HEK293 (cell line): ENCODE measurements around the gene TMA16.
A peak's percentile ranks its signal among the peaks of the same experiment; 100 is the strongest.

Experiments used
- CTCF ChIA-PET: fragments of 350-600 bp; formaldehyde crosslinking; extraction: SDS; loops from one replicate; lab custom pipeline; 2021; ENCODE audit warnings: antibody characterized with exemption; lab: Yijun Ruan, JAX
- POLR2A ChIA-PET: fragments of 300-600 bp; formaldehyde crosslinking; extraction: SDS; loops from one replicate; lab custom pipeline; 2020; ENCODE audit warnings: antibody characterized with exemption, inconsistent platforms; lab: Yijun Ruan, JAX
- H3K27ac ChIP-seq: fragments of 200-500 bp; sonication (Bioruptor generic); 2 replicates; pipeline ENCODE4 v1.5.1; 2014; ENCODE audit warnings: low read depth, low read length, control low read depth, inconsistent platforms; ENCODE audit errors: extremely low read depth
- H3K36me3 ChIP-seq, 2 experiments: fragments of 200-500 bp in 1 of 2; sonication (Bioruptor generic) in 1 of 2; 1 replicate in 1 of 2; 2 replicates in 1 of 2; pipeline ENCODE4 v1.5.1; 2014 to 2017; ENCODE audit warnings: inconsistent platforms in 2 of 2, low read length in 2 of 2; ENCODE audit not compliant: control insufficient read depth in 2 of 2, insufficient read depth in 1 of 2
- H3K4me1 ChIP-seq: fragments of 200-500 bp; sonication (Bioruptor generic); 2 replicates; pipeline ENCODE4 v1.5.1; 2014; ENCODE audit warnings: mild to moderate bottlenecking, low read length, inconsistent platforms; ENCODE audit not compliant: control insufficient read depth, insufficient read depth
- H3K4me3 ChIP-seq: 2 replicates; pipeline ENCODE4 v1.5.1; 2011; ENCODE audit warnings: low read depth, mild to moderate bottlenecking, control low read depth, low read length, moderate library complexity
- H3K9me3 ChIP-seq: fragments of 200-500 bp; sonication (Bioruptor generic); 2 replicates; pipeline ENCODE4 v1.5.1; 2014; ENCODE audit warnings: low read depth, low read length, inconsistent platforms; ENCODE audit not compliant: control insufficient read depth, insufficient read depth
- GFI1B ChIP-seq: fragments of 450-650 bp; formaldehyde crosslinking; IDR thresholded peaks from 2 replicates; pipeline ENCODE4 v1.5.1; 2016; ENCODE audit warnings: missing biosample characterization, missing genetic modification characterization
- MZF1 ChIP-seq: fragments of 450-650 bp; formaldehyde crosslinking; IDR thresholded peaks from 2 replicates; pipeline ENCODE4 v1.5.1; 2017; ENCODE audit warnings: missing biosample characterization, missing genetic modification characterization, borderline replicate concordance
- SALL2 ChIP-seq: fragments of 450-650 bp; formaldehyde crosslinking; IDR thresholded peaks from 2 replicates; pipeline ENCODE4 v1.5.0; 2017; ENCODE audit warnings: missing biosample characterization, mild to moderate bottlenecking, missing genetic modification characterization, borderline replicate concordance
- ZIC2 ChIP-seq: fragments of 450-650 bp; formaldehyde crosslinking; IDR thresholded peaks from 2 replicates; pipeline ENCODE4 v1.5.1; 2016; ENCODE audit warnings: missing biosample characterization, missing genetic modification characterization
- ZNF10 ChIP-seq: fragments of 450-650 bp; formaldehyde crosslinking; IDR thresholded peaks from 2 replicates; pipeline ENCODE4 v1.5.1; 2017; ENCODE audit warnings: missing biosample characterization, missing genetic modification characterization
- ZNF23 ChIP-seq: fragments of 450-650 bp; formaldehyde crosslinking; IDR thresholded peaks from 2 replicates; pipeline ENCODE4 v1.5.1; 2016; ENCODE audit warnings: missing biosample characterization, missing genetic modification characterization, borderline replicate concordance
- ZNF311 ChIP-seq: fragments of 450-650 bp; formaldehyde crosslinking; IDR thresholded peaks from 2 replicates; pipeline ENCODE4 v1.5.1; 2017; ENCODE audit warnings: missing biosample characterization, missing genetic modification characterization, borderline replicate concordance
- ZNF37A ChIP-seq: fragments of 450-650 bp; IDR thresholded peaks from 2 replicates; pipeline ENCODE4 v1.5.1; 2018; ENCODE audit warnings: missing biosample characterization, missing genetic modification characterization
- ZNF473 ChIP-seq: fragments of 450-650 bp; formaldehyde crosslinking; IDR thresholded peaks from 2 replicates; pipeline ENCODE4 v1.5.1; 2017; ENCODE audit warnings: missing biosample characterization, missing genetic modification characterization
- ZNF610 ChIP-seq: fragments of 450-650 bp; formaldehyde crosslinking; IDR thresholded peaks from 2 replicates; pipeline ENCODE4 v1.5.1; 2016; ENCODE audit warnings: missing biosample characterization, missing genetic modification characterization, borderline replicate concordance
- ZNF654 ChIP-seq: fragments of 450-650 bp; formaldehyde crosslinking; IDR thresholded peaks from 2 replicates; pipeline ENCODE4 v1.5.1; 2016; ENCODE audit warnings: low read depth, missing biosample characterization, missing genetic modification characterization
- ZNF658 ChIP-seq: fragments of 450-650 bp; formaldehyde crosslinking; IDR thresholded peaks from 2 replicates; pipeline ENCODE4; 2016; ENCODE audit warnings: missing biosample characterization, missing genetic modification characterization
- ZNF768 ChIP-seq: fragments of 450-650 bp; formaldehyde crosslinking; IDR thresholded peaks from 2 replicates; pipeline ENCODE4 v1.5.1; 2018; ENCODE audit warnings: missing biosample characterization, mild to moderate bottlenecking, missing genetic modification characterization
- ZNF785 ChIP-seq: fragments of 450-650 bp; formaldehyde crosslinking; IDR thresholded peaks from 2 replicates; pipeline ENCODE4 v1.5.1; 2016; ENCODE audit warnings: missing biosample characterization, missing genetic modification characterization
- TF ChIP-seq, protein P1 (sequence below): fragments of 450-650 bp; formaldehyde crosslinking; IDR thresholded peaks from 2 replicates; pipeline ENCODE4 v1.5.1; 2017; ENCODE audit warnings: missing biosample characterization, missing genetic modification characterization
- TF ChIP-seq, protein P2 (sequence below): fragments of 450-650 bp; formaldehyde crosslinking; IDR thresholded peaks from 2 replicates; pipeline ENCODE4 v1.5.1; 2016; ENCODE audit warnings: missing biosample characterization, missing genetic modification characterization
- TF ChIP-seq, protein P3 (sequence below): fragments of 450-650 bp; formaldehyde crosslinking; IDR thresholded peaks from 2 replicates; pipeline ENCODE4 v1.5.1; 2016; ENCODE audit warnings: missing biosample characterization, missing genetic modification characterization, low read depth
- TF ChIP-seq, protein P4 (sequence below): fragments of 450-650 bp; formaldehyde crosslinking; IDR thresholded peaks from 2 replicates; pipeline ENCODE4 v1.5.0; 2017; ENCODE audit warnings: missing biosample characterization, missing genetic modification characterization, borderline replicate concordance

The TMA16 gene

DNA sequence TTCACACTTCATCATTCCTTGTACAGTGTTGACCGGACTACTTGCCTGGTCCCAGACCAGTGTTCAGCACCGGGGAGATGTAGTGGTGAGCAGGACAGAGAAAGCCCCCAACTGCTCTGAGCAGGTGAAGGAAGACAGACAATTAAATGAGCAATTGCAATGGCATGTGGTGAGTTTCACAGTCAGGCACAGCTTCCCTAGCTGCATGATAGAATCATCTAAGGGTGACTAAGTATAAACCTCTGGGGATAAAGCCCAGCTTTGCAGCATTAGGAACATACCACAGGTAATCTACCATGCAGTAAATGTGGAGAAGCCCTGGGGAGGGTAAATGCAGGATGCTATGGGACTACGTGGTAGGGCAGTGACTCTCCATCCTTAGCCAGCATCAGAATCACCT, 47.8 kb downstream of the TMA16 start:
- CTCF ChIA-PET = interaction anchor here (1.2 kb wide), 1 partner anchor 13 kb away, joined by 5 read pairs; no protein-coding TSS in a partner anchor
- POLR2A ChIA-PET = no interaction called here
- H3K4me3 ChIP-seq = no peak overlapping the region
- H3K4me1 ChIP-seq = no peaks in the 10 kb centered on the region
- no peaks in the 10 kb centered on the region for H3K9me3 ChIP-seq
- no peak overlapping the region for H3K27ac ChIP-seq
- H3K36me3 ChIP-seq = no peaks in the 10 kb centered on the region
- TF ChIP-seq ZNF610 (no peak), ZNF37A (no peak), ZNF10 (tag by site-specific recombination) (peak; percentile 52; the same call in 1 of the 2 replicates), GFI1B (no peak), ZIC2 (no peak), ZNF658 (tag by site-specific recombination) (no peak), SALL2 (tag by site-specific recombination) (no peak)
- TF ChIP-seq, protein P1, sequence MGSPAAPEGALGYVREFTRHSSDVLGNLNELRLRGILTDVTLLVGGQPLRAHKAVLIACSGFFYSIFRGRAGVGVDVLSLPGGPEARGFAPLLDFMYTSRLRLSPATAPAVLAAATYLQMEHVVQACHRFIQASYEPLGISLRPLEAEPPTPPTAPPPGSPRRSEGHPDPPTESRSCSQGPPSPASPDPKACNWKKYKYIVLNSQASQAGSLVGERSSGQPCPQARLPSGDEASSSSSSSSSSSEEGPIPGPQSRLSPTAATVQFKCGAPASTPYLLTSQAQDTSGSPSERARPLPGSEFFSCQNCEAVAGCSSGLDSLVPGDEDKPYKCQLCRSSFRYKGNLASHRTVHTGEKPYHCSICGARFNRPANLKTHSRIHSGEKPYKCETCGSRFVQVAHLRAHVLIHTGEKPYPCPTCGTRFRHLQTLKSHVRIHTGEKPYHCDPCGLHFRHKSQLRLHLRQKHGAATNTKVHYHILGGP (tag by site-specific recombination) = no peak
- TF ChIP-seq, all 188 proteins: peak for 1

DNA sequence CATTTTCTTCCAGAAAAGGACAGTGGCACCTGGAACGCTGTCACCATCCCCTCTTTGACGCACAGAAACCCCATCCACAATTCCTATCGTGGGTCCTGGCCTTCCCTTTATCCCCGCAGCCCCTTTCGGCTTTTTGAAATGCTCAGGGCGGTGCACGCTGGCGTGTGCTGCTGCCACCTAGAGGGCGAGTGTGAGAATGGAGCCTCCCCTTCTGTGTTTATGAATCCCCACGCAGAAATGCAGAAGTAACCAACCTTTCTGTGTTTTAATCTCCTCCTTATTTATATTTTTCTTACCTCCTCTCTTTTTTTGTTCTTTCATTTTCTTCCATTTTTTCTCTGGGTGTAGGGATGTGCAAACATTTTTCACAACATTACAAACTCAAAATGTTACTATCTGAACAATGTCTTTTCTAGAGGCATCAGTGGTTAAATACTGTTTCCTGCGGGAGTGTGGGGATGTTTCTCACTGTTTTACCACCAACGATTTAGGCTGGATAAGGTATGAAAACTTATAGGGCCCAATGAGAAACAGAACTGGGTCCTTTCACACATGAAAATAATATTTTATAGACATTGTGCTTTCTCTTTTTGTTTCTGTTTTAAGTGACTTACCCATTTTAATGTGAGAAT, 50.0 kb downstream of the TMA16 start:
- H3K4me3 ChIP-seq = no peak overlapping the region
- no peaks in the 10 kb centered on the region for H3K36me3 ChIP-seq
- POLR2A ChIA-PET = no interaction called here
- no peak overlapping the region for H3K27ac ChIP-seq
- TF ChIP-seq, protein P2, sequence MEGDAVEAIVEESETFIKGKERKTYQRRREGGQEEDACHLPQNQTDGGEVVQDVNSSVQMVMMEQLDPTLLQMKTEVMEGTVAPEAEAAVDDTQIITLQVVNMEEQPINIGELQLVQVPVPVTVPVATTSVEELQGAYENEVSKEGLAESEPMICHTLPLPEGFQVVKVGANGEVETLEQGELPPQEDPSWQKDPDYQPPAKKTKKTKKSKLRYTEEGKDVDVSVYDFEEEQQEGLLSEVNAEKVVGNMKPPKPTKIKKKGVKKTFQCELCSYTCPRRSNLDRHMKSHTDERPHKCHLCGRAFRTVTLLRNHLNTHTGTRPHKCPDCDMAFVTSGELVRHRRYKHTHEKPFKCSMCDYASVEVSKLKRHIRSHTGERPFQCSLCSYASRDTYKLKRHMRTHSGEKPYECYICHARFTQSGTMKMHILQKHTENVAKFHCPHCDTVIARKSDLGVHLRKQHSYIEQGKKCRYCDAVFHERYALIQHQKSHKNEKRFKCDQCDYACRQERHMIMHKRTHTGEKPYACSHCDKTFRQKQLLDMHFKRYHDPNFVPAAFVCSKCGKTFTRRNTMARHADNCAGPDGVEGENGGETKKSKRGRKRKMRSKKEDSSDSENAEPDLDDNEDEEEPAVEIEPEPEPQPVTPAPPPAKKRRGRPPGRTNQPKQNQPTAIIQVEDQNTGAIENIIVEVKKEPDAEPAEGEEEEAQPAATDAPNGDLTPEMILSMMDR (tag by site-specific recombination) = peak; percentile 50; the same call in 1 of the 2 replicates
- TF ChIP-seq MZF1 (peak; percentile 68; the same call in 1 of the 2 replicates), ZNF785 (tag by site-specific recombination) (no peak), ZNF654 (peak; percentile 48)
- CTCF ChIA-PET = interaction anchor here (0.7 to 1.3 kb wide), 4 partner anchors 19 to 1047 kb away, joined by 3 to 6 read pairs (median 4); no protein-coding TSS in a partner anchor
- H3K4me1 ChIP-seq = no peaks in the 10 kb centered on the region
- no peaks in the 10 kb centered on the region for H3K9me3 ChIP-seq

DNA sequence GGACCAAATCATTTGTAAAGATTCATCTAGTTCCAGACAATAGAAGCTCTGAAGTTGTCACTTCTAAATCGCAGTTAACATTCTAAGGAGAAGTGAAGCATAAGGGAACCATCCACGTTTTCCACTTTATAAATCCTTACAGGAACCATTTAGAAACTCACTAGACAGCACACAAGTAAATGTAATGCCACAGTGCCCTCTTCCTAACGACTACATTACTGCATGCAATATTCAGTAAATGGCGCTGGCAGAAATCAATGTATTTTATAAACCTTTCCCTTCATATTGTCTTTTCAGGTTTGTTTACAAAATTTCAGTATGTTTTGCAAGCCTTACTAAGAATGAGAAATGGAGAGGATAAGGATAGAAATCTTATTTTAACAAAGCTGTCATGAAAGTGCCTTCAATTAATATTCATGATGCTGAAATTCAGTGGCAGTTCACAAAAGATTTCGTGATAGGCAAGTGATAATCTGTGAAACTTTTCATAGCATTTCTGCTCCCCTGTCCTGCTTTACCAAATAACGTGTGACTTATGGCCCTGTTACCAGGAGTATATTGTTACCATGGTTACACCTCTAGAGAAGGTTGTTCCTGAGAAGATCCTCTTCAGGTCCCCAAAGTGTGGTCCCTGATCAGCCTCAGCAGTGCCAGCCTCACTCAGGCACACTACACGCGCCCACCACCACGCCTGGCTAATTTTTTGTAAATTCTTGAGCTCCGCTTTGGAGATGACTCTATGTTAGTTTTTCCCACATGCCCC, 54.2 kb downstream of the TMA16 start:
- no peaks in the 10 kb centered on the region for H3K9me3 ChIP-seq
- H3K4me1 ChIP-seq = no peaks in the 10 kb centered on the region
- ChIA-PET CTCF (interaction anchor here (0.5 to 5.2 kb wide), 13 partner anchors 8 to 582 kb away, joined by 3 to 43 read pairs (median 4); partner anchors contain the start of gene TMA16), POLR2A (no interaction called here)
- H3K27ac ChIP-seq = no peak overlapping the region
- H3K4me3 ChIP-seq = no peak overlapping the region
- no peaks in the 10 kb centered on the region for H3K36me3 ChIP-seq
- TF ChIP-seq, protein P3, sequence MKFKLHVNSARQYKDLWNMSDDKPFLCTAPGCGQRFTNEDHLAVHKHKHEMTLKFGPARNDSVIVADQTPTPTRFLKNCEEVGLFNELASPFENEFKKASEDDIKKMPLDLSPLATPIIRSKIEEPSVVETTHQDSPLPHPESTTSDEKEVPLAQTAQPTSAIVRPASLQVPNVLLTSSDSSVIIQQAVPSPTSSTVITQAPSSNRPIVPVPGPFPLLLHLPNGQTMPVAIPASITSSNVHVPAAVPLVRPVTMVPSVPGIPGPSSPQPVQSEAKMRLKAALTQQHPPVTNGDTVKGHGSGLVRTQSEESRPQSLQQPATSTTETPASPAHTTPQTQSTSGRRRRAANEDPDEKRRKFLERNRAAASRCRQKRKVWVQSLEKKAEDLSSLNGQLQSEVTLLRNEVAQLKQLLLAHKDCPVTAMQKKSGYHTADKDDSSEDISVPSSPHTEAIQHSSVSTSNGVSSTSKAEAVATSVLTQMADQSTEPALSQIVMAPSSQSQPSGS (tag by site-specific recombination) = no peak
- no peak for TF ChIP-seq ZNF311 (tag by site-specific recombination)
- no peak for TF ChIP-seq ZNF473 (tag by site-specific recombination)
- no peak for TF ChIP-seq ZNF654
- TF ChIP-seq ZNF768 (tag by site-specific recombination) = no peak
- TF ChIP-seq, protein P2 (tag by site-specific recombination) = 0 out of 2 replicates have a peak, but pooled peaks have one; percentile 22
- TF ChIP-seq, protein P4, sequence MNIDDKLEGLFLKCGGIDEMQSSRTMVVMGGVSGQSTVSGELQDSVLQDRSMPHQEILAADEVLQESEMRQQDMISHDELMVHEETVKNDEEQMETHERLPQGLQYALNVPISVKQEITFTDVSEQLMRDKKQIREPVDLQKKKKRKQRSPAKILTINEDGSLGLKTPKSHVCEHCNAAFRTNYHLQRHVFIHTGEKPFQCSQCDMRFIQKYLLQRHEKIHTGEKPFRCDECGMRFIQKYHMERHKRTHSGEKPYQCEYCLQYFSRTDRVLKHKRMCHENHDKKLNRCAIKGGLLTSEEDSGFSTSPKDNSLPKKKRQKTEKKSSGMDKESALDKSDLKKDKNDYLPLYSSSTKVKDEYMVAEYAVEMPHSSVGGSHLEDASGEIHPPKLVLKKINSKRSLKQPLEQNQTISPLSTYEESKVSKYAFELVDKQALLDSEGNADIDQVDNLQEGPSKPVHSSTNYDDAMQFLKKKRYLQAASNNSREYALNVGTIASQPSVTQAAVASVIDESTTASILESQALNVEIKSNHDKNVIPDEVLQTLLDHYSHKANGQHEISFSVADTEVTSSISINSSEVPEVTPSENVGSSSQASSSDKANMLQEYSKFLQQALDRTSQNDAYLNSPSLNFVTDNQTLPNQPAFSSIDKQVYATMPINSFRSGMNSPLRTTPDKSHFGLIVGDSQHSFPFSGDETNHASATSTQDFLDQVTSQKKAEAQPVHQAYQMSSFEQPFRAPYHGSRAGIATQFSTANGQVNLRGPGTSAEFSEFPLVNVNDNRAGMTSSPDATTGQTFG (tag by site-specific recombination) = no peak
- no peak for TF ChIP-seq ZNF10 (tag by site-specific recombination)
- no peak for TF ChIP-seq ZNF23
- TF ChIP-seq, all 188 proteins: peak for 1
